ENCODE results near the gene MAP4K1.
"Not testable (repeated sequence)": the region's sequence is repeated elsewhere in the genome, so short reads cannot be mapped to it uniquely, and the experiment has no call there.

MAP4K1 gene

DNA sequence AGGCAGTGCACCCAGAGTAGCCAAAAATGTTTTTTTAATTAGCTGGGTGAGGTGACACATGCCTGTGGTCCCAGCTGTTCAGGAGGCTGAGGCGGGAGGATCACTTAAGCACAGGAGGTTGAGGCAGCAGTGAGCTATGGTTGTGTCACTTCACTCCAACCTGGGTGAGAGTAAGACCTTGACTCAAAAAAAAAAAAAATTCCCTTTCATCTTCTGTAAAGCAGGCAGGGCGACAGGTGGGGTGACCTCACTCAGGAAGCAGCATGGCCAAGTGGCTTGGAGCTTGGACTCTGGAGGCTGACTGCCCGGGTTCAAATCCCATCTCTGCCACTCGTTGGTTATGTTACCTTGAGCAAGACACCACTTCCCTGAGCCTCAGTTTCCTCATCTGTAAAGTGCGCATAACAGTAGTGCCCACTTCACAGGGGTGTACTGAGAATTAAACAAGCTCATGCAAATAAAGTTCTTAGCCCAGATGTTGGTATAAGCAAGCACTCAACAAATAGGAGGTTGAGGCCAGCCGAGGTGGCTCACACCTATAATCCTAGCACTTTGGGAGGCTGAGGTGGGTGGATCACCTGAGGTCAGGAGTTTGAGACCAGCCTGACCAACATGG is 48.3 kb downstream of the MAP4K1 start:
- no peak for DNase-seq (ENCODE audit: low read depth in 2 of 2)

GRCh38 chr19:38565691-38566105 is 52.1 kb downstream of the MAP4K1 start:
- DNase-seq (ENCODE audit: low read depth in 2 of 2) = no peak

DNA sequence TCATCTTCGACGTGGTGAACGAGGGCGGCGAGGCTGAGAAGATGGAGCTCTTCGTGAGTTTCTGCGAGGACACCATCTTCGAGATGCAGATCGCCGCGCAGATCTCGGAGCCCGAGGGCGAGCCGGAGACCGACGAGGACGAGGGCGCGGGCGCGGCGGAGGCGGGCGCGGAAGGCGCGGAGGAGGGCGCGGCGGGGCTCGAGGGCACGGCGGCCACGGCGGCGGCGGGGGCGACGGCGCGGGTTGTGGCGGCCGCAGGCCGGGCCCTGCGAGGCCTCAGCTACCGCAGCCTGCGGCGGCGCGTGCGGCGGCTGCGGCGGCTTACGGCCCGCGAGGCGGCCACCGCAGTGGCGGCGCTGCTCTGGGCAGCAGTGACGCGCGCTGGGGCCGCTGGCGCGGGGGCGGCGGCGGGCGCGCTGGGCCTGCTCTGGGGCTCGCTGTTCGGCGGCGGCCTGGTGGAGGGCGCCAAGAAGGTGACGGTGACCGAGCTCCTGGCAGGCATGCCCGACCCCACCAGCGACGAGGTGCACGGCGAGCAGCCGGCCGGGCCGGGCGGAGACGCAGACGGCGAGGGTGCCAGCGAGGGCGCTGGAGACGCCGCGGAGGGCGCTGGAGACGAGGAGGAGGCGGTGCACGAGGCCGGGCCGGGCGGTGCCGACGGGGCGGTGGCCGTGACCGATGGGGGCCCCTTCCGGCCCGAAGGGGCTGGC is 52.6 kb downstream of the MAP4K1 start:
- DNase-seq (ENCODE audit: low read depth in 2 of 2) = no peak

- DNase-seq (ENCODE audit: low read depth in 2 of 2) = no peak
These were observed 54.3 kb downstream of the MAP4K1 start for GRCh38 chr19:38563475-38563874.

DNA sequence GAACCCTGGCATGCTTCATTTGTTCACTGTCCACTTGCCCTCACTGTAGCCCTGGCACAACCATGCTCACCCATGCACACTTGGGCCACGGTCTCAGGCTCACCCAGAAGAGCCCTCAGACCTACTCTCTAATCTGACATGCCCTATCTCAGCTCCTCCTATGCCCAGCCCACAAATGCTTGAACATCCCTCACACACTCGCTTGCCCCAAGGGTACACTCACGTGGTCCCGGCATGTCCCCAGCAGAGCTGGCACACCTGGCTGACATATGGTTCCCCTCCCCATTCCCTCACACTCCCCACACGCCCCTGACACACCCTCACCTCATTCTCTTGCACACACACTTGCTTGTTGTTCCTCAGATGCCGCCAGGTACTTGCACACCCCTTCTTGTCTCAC is 55.7 kb downstream of the MAP4K1 start:
- DNase-seq (ENCODE audit: low read depth in 2 of 2) = no peak

DNA sequence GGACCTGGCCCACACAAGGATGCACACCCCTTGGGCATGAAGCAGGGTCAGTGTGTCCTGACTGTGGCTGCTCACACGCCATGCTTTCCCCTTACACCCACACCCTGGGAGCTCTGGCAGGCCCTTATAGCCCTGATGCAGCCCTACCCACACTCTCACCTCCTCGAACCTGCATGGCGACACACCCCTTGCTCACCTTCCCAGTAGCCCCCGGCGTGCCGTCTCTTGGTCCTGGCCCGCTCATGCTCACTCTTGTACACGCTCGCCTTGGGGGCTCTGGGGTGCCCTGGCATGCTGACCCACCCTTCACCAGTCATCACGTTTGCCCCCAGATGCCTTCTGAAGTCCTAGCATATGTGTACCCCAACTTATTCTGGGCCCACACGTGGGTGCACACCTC is 56.1 kb downstream of the MAP4K1 start:
- no peak for DNase-seq (ENCODE audit: low read depth in 2 of 2)

- no peak for DNase-seq (ENCODE audit: low read depth in 2 of 2)
These were observed 56.6 kb downstream of the MAP4K1 start for GRCh38 chr19:38561053-38561606.

- no peak for DNase-seq (ENCODE audit: low read depth in 2 of 2)
These were observed 58.0 kb downstream of the MAP4K1 start for GRCh38 chr19:38559428-38560401.

DNA sequence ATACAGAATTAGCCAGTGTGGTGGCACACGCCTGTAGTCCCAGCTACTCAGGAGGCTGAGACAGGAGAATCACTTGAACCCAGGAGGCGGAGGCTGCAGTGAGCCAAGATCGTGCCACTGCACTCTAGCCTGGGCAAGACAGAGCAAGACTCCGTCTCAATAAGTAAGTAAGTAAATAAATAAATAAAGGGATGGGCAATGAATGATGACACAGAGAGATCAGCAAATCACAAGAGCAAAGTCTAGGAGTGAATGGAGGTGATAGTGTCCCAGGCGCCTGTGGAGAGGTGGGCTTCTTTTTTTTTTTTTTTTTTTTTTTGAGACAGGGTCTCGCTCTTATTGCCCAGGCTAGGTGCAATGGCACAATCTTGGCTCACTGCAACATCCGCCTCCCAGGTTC is 58.8 kb downstream of the MAP4K1 start:
- not testable (repeated sequence) for DNase-seq (ENCODE audit: low read depth in 2 of 2)

GRCh38 chr19:38557205-38557799 is 60.5 kb downstream of the MAP4K1 start:
- peak in 1 of 2 donors; percentile 47 for DNase-seq (ENCODE audit: low read depth in 2 of 2)

- DNase-seq (ENCODE audit: low read depth in 2 of 2) = no peak
These were observed 61.1 kb downstream of the MAP4K1 start for GRCh38 chr19:38556521-38557174.

DNA sequence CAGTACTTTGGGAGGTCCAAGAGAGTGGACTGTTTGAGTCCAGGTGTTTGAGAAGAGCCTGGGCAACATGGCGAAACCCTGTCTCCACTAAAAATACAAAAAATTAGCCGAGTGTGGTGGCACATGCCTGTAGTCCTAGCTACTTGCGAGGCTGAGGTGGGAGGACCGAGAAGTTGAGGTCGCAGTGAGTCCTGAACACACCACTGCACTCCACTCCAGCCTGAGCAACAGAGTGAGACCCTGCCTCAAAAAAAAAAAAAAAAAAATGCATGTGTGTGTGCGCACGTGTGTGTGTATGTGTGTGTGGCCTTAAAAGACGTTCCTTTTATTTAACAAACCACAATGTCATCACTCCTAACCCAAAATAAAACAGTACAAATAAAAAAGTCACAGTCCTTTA is 62.6 kb downstream of the MAP4K1 start:
- DNase-seq (ENCODE audit: low read depth in 2 of 2) = no peak

- no peak for DNase-seq (ENCODE audit: low read depth in 2 of 2)
These were observed 63.0 kb downstream of the MAP4K1 start for GRCh38 chr19:38554676-38555141.

DNA sequence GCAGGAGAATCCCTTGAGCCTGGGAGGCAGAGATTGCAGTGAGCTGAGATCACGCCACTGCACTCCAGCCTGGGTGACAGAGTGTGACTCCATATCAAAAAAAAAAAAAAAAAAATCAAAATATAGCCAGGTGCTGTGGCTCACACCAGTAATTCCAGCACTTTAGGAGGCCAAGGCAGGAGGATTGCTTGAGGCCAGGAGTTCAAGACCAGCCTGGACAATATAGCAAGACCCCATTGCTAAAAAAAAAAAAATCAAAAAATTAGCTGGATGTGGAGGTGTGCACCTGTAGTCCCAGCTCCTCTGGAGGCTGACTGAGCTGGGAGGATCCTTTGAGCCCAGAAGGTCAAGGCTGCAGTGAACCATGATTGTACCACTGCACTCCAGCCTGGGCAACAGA is 64.5 kb downstream of the MAP4K1 start:
- DNase-seq (ENCODE audit: low read depth in 2 of 2) = not testable (repeated sequence)

GRCh38 chr19:38551450-38551813 is 66.3 kb downstream of the MAP4K1 start:
- DNase-seq (ENCODE audit: low read depth in 2 of 2) = peak; percentile 45 to 65

- DNase-seq (ENCODE audit: low read depth in 2 of 2) = no peak
These were observed 67.4 kb downstream of the MAP4K1 start for GRCh38 chr19:38550376-38550775.

DNA sequence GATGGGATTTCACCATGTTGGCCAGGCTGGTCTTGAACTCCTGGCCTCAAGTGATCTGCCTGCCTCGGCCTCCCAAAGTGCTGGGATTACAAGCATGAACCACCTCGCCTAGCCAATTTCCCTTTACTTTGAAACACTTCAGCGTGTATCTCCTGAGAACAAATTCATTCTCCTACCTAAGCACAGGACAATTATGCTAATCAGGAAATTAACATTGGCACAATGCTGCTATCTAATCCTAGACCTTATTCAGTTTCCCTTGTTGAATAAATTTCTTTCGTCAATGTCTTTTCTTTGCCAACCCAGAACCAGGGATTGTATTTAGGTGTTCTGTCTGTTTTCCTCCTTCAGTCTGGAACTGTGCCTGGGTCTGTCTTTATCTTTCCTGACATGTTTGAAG is 67.8 kb downstream of the MAP4K1 start:
- no peak for DNase-seq (ENCODE audit: low read depth in 2 of 2)

- DNase-seq (ENCODE audit: low read depth in 2 of 2) = no peak
These were observed 68.7 kb downstream of the MAP4K1 start for GRCh38 chr19:38549061-38549460.

GRCh38 chr19:38547421-38547820 is 70.3 kb downstream of the MAP4K1 start:
- no peak for DNase-seq (ENCODE audit: low read depth in 2 of 2)

DNA sequence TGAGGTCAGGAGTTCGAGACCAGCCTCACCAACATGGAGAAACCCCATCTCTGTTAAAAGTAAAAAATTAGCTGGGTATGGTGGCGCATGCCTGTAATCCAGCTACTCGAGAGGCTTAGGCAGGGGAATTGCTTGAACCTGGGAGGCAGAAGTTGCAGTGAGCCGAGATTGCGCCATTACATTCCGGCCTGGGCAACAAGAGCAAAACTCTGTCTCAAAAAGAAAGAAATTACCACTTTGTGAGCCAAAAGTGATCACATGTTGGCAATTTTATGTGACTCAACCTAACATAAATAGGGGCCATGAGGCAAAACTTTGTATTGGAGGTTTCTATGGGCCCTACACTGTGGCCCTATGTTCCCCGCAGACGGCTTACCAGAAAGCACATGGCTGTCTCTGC is 72.2 kb downstream of the MAP4K1 start:
- no peak for DNase-seq (ENCODE audit: low read depth in 2 of 2)
